Endodermal cell (in vitro differentiated cells): ENCODE results near the gene SLC66A3. TPM values are rescaled to one million over a fixed set of nuclear protein-coding genes. Genes with fewer than 3 reads are reported as not detected.

Source experiments
- DNase-seq: peaks from one replicate; pipeline ENCODE4 v3.0.0-alpha.2; 2017
- H3K27ac ChIP-seq: 2 replicates; pipeline ENCODE4 v1.5.1; 2013; ENCODE audit warnings: mild to moderate bottlenecking, low read depth, low read length, moderate library complexity
- H3K27me3 ChIP-seq: 2 replicates; pipeline ENCODE4 v1.6.1; 2013; ENCODE audit warnings: mild to moderate bottlenecking, low read length, moderate library complexity; ENCODE audit not compliant: insufficient read depth, control insufficient read depth, poor library complexity, severe bottlenecking
- H3K36me3 ChIP-seq: 2 replicates; pipeline ENCODE4 v1.7.0; 2013; ENCODE audit warnings: mild to moderate bottlenecking, low read length, moderate library complexity; ENCODE audit not compliant: control insufficient read depth, insufficient read depth
- H3K4me1 ChIP-seq: one replicate; pipeline ENCODE4 v1.7.0; 2013; ENCODE audit warnings: low read length; ENCODE audit not compliant: control insufficient read depth, insufficient read depth
- H3K4me3 ChIP-seq: 2 replicates; pipeline ENCODE4 v1.5.1; 2013; ENCODE audit warnings: mild to moderate bottlenecking, low read length, moderate library complexity
- H3K9ac ChIP-seq: 2 replicates; pipeline ENCODE4 v1.6.1; 2013; ENCODE audit warnings: mild to moderate bottlenecking, low read length, moderate library complexity; ENCODE audit not compliant: poor library complexity, severe bottlenecking; ENCODE audit errors: extremely low read depth
- H3K9me3 ChIP-seq: 2 replicates; pipeline ENCODE4 v1.6.1; 2013; ENCODE audit warnings: mild to moderate bottlenecking, low read length, moderate library complexity; ENCODE audit not compliant: control insufficient read depth
- H3K27ac Mint-ChIP-seq: 2 replicates; pipeline ENCODE4 v1.8.0; 2020; ENCODE audit warnings: mixed read lengths
- H3K27me3 Mint-ChIP-seq: 2 replicates; pipeline ENCODE4 v1.8.0; 2021; ENCODE audit warnings: mild to moderate bottlenecking, mixed read lengths; ENCODE audit not compliant: insufficient read depth
- H3K36me3 Mint-ChIP-seq: 2 replicates; pipeline ENCODE4 v1.8.0; 2020; ENCODE audit warnings: low read depth, mixed read lengths
- H3K4me1 Mint-ChIP-seq: 2 replicates; pipeline ENCODE4 v1.8.0; 2020; ENCODE audit warnings: mixed read lengths
- H3K4me3 Mint-ChIP-seq: 2 replicates; pipeline ENCODE4 v1.8.0; 2020; ENCODE audit warnings: mild to moderate bottlenecking, moderate library complexity, mixed read lengths
- H3K9me3 Mint-ChIP-seq: 2 replicates; pipeline ENCODE4 v1.8.0; 2020; ENCODE audit warnings: mild to moderate bottlenecking, mixed read lengths
- CTCF ChIP-seq: fragments of 200-600 bp; sonication (generic); conservative IDR thresholded peaks from 2 replicates; pipeline ENCODE4 v1.5.0; 2021; ENCODE audit warnings: antibody characterized with exemption, mild to moderate bottlenecking
- WGBS, 2 experiments: methylation state at CpG; one replicate each; pipeline versions ENCODE4 v1.1.5 to v1.1.7; 2013; ENCODE audit warnings: missing lambda C conversion rate in 2 of 2, mixed read lengths in 1 of 2; ENCODE audit not compliant: insufficient coverage in 1 of 2, insufficient read length in 1 of 2; 5-methylcytosine and 5-hydroxymethylcytosine counted together
- long read RNA-seq, 4 experiments: library from polyadenylated mRNA in 2 of 4; library from RNA in 1 of 4; library from capped mRNA in 1 of 4; stranded (forward) in 3 of 4; unstranded in 1 of 4; transcript quantifications; one replicate each; pipeline ENCODE4 v2.0.0, GENCODE V29; 2020 to 2021; ENCODE audit warnings: inconsistent platforms in 1 of 4
- polyA plus RNA-seq, 2 experiments: library from polyadenylated mRNA; stranded (reverse); fragments of 50-300 nt; gene quantifications; one replicate each; pipeline ENCODE4 v1.2.3, GENCODE V29; 2013
- total RNA-seq, 2 donors: library from RNA; stranded (reverse); fragmentation: NEBNext Ultra II Directional in 1 of 2; extraction: Animal tissue kit (Norgen Biotek cat#: 25700) in 1 of 2; gene quantifications; 2 replicates in 1 of 2; 3 replicates in 1 of 2; pipeline ENCODE4 v1.2.1, GENCODE V29; 2021

The SLC66A3 gene
- total RNA-seq: 10 to 100 TPM; 14.4 to 17.5 TPM
- polyA plus RNA-seq (2013, experiment 1 of 2): 13.4 TPM
- polyA plus RNA-seq (2013, experiment 2 of 2): 12.5 TPM
- long read RNA-seq, experiment 1, transcript PQLC3-201 (7 exons, 1,830 nt): major isoform, 5 of 11 reads
- long read RNA-seq, experiment 1, partial matches to known transcripts: 1 of 11 reads
- long read RNA-seq, experiment 1, other reads (novel, unspliced or antisense): 3 of 11 reads
- long read RNA-seq, experiment 2, transcript PQLC3-201 (7 exons, 1,830 nt): major isoform, 31 of 43 reads
- long read RNA-seq, experiment 2, partial matches to known transcripts: 1 of 43 reads
- long read RNA-seq, experiment 2, other reads (novel, unspliced or antisense): 5 of 43 reads
- long read RNA-seq, experiment 3, transcript PQLC3-202 (6 exons, 696 nt): minor isoform, 5 of 114 reads
- long read RNA-seq, experiment 3, transcript PQLC3-204 (6 exons, 1,784 nt): minor isoform, 15 of 114 reads
- long read RNA-seq, experiment 3, transcript PQLC3-201 (7 exons, 1,830 nt): major isoform, 84 of 114 reads
- long read RNA-seq, experiment 3, partial matches to known transcripts: 4 of 114 reads
- long read RNA-seq, experiment 3, other reads (novel, unspliced or antisense): 3 of 114 reads
- long read RNA-seq, experiment 4, transcript PQLC3-201 (7 exons, 1,830 nt): major isoform, 18 of 25 reads
- long read RNA-seq, experiment 4, partial matches to known transcripts: 0 of 25 reads
- long read RNA-seq, experiment 4, other reads (novel, unspliced or antisense): 0 of 25 reads

GRCh38 chr2:11155381-11156035 lies at the start of gene SLC66A3:
Gene SLC66A3, plus strand, starts transcription at chr2:11155467. Its CDS starts 80 bp downstream, at chr2:11155547.
- no peaks in the 10 kb centered on the region for H3K9me3 ChIP-seq
- H3K4me3 ChIP-seq: peak within 1 kb of the TSS; percentile 83
- peak within 1 kb of the TSS; percentile 4 for H3K27ac ChIP-seq
- Mint-ChIP-seq H3K36me3 (no peaks in the 10 kb centered on the region), H3K27me3 (peaks cover 18% of the 10 kb centered on the region), H3K27ac (peak within 1 kb of the TSS; percentile 90), H3K4me1 (peaks cover 14% of the 10 kb centered on the region), H3K4me3 (peak within 1 kb of the TSS; percentile 57), H3K9me3 (no peaks in the 10 kb centered on the region)
- H3K36me3 ChIP-seq: no peaks in the 10 kb centered on the region
- H3K9ac ChIP-seq: peak within 1 kb of the TSS; percentile 71
- H3K27me3 ChIP-seq: no peaks in the 10 kb centered on the region
- TF ChIP-seq CTCF: no peak
- no peak for DNase-seq
- peaks cover 5% of the 10 kb centered on the region for H3K4me1 ChIP-seq
- WGBS, 2 experiments: 5% methylated on average over 26 to 71 of the region's 71 CpGs

GRCh38 chr2:11109002-11109401 lies 46.3 kb upstream of the SLC66A3 start:
- Mint-ChIP-seq H3K27me3 (peaks cover 5% of the 10 kb centered on the region), H3K4me3 (no peak overlapping the region), H3K27ac (no peak overlapping the region), H3K36me3 (peaks cover 1% of the 10 kb centered on the region), H3K9me3 (peaks cover 10% of the 10 kb centered on the region), H3K4me1 (no peaks in the 10 kb centered on the region)
- WGBS, 2 experiments: 86 to 100% methylated on average over 2 of the region's 2 CpGs
- H3K27me3 ChIP-seq: peaks cover 6% of the 10 kb centered on the region
- H3K9me3 ChIP-seq: no peaks in the 10 kb centered on the region
- no peak overlapping the region for H3K27ac ChIP-seq
- no peak overlapping the region for H3K9ac ChIP-seq
- DNase-seq: no peak
- H3K36me3 ChIP-seq: no peaks in the 10 kb centered on the region
- H3K4me1 ChIP-seq: no peaks in the 10 kb centered on the region
- no peak for TF ChIP-seq CTCF
- no peak overlapping the region for H3K4me3 ChIP-seq

- H3K9ac ChIP-seq: no peak overlapping the region
- DNase-seq: no peak
- H3K9me3 ChIP-seq: no peaks in the 10 kb centered on the region
- peaks cover 5% of the 10 kb centered on the region for H3K27me3 Mint-ChIP-seq
- peaks cover 10% of the 10 kb centered on the region for H3K9me3 Mint-ChIP-seq
- no peak overlapping the region for H3K4me3 ChIP-seq
- H3K4me3 Mint-ChIP-seq: no peak overlapping the region
- no peak overlapping the region for H3K27ac ChIP-seq
- 91 to 95% methylated on average over 6 to 9 of the region's 9 CpGs for WGBS, 2 experiments
- H3K4me1 Mint-ChIP-seq: no peaks in the 10 kb centered on the region
- no peak for TF ChIP-seq CTCF
- peaks cover 6% of the 10 kb centered on the region for H3K27me3 ChIP-seq
- H3K4me1 ChIP-seq: no peaks in the 10 kb centered on the region
- peaks cover 1% of the 10 kb centered on the region for H3K36me3 Mint-ChIP-seq
- no peak overlapping the region for H3K27ac Mint-ChIP-seq
- H3K36me3 ChIP-seq: no peaks in the 10 kb centered on the region
These were observed 42.3 kb upstream of the SLC66A3 start for GRCh38 chr2:11112870-11113428.
